B cell (primary cell): ENCODE data around the gene SLC2A13. TPM values are rescaled to one million over a fixed set of nuclear protein-coding genes. Genes with fewer than 3 reads are reported as not detected.
"Not testable (repeated sequence)": the region's sequence is repeated elsewhere in the genome, so short reads cannot be mapped to it uniquely, and the experiment has no call there.

Source experiments
- ATAC-seq: fragments of 200-7000 bp; cut with Tn5 transposase; one replicate; pipeline ENCODE4 v1.10.0; 2021; ENCODE audit warnings: low read depth, mild to moderate bottlenecking, moderate number of reproducible peaks, moderate library complexity
- CTCF ChIA-PET: fragments of 350-600 bp; sonication (Branson Sonifier 250); formaldehyde crosslinking; loops from one replicate; lab custom pipeline; 2021; ENCODE audit warnings: antibody characterized with exemption, inconsistent platforms; lab: Charles Lee
- POLR2A ChIA-PET: fragments of 350-600 bp; sonication (Branson Sonifier 250); formaldehyde crosslinking; loops from one replicate; lab custom pipeline; 2021; ENCODE audit warnings: antibody characterized with exemption; lab: Charles Lee
- DNase-seq: peaks from one replicate; pipeline ENCODE4 v3.0.0; 2013
- H2AFZ ChIP-seq: 2 replicates; pipeline ENCODE4 v1.6.1; 2012; ENCODE audit warnings: mild to moderate bottlenecking, low read depth, low read length; ENCODE audit not compliant: insufficient read depth, poor library complexity, severe bottlenecking
- H3K27ac ChIP-seq, 2 donors: 1 replicate in 1 of 2; 2 replicates in 1 of 2; pipeline ENCODE4 v1.5.1; 2012 to 2013; ENCODE audit warnings: low read length in 2 of 2, mild to moderate bottlenecking in 2 of 2, moderate library complexity in 1 of 2
- H3K27me3 ChIP-seq, 4 experiments: fragments of 200-600 bp in 1 of 4; sonication (generic) in 1 of 4; replicated peaks in 1 of 4; 1 replicate in 2 of 4; 2 replicates in 2 of 4; pipeline versions ENCODE4 v1.6.1 to v1.7.0; 2013 to 2016; ENCODE audit warnings: low read length in 3 of 4, mild to moderate bottlenecking in 2 of 4, mixed read lengths in 1 of 4, moderate library complexity in 1 of 4; ENCODE audit not compliant: insufficient read depth in 4 of 4, control insufficient read depth in 3 of 4; ENCODE audit errors: control extremely low read depth in 1 of 4
- H3K36me3 ChIP-seq, 2 experiments: replicated peaks in 1 of 2; 1 replicate in 1 of 2; 2 replicates in 1 of 2; pipeline versions ENCODE4 v1.6.1 to v1.7.1; 2013; ENCODE audit warnings: low read length in 1 of 2; ENCODE audit not compliant: insufficient read depth in 2 of 2, control insufficient read depth in 1 of 2; ENCODE audit errors: control extremely low read depth in 1 of 2, extremely low read depth in 1 of 2
- H3K4me1 ChIP-seq, 2 donors: fragments of 200-600 bp in 1 of 2; sonication (generic) in 1 of 2; 1 replicate in 1 of 2; 2 replicates in 1 of 2; pipeline versions ENCODE4 v1.5.1 to v1.6.1; 2013 to 2017; ENCODE audit warnings: low read length in 2 of 2; ENCODE audit not compliant: control insufficient read depth in 2 of 2, insufficient read depth in 2 of 2
- H3K4me2 ChIP-seq: replicated peaks from 2 replicates; pipeline ENCODE3; 2012; ENCODE audit warnings: mild to moderate bottlenecking, low read depth, low read length; ENCODE audit not compliant: poor library complexity, severe bottlenecking
- H3K4me3 ChIP-seq, 5 experiments: fragments of 200-600 bp in 1 of 5; sonication (generic) in 1 of 5; 1 replicate in 3 of 5; 2 replicates in 2 of 5; pipeline versions ENCODE4 v1.5.1 to v1.7.0; 2011 to 2016; ENCODE audit warnings: low read length in 4 of 5, mild to moderate bottlenecking in 4 of 5, low read depth in 2 of 5, control low read depth in 1 of 5, moderate library complexity in 1 of 5; ENCODE audit not compliant: insufficient read depth in 1 of 5; ENCODE audit errors: control extremely low read depth in 1 of 5, extremely low read depth in 1 of 5
- H3K79me2 ChIP-seq: fragments of 200-600 bp; sonication (generic); one replicate; pipeline ENCODE4 v1.6.0; 2016; ENCODE audit warnings: low read length; ENCODE audit not compliant: control insufficient read depth, insufficient read depth
- H3K9ac ChIP-seq: fragments of 200-600 bp; sonication (generic); 2 replicates; pipeline ENCODE4 v1.6.1; 2017; ENCODE audit warnings: mild to moderate bottlenecking, low read length, moderate library complexity
- H3K9me3 ChIP-seq, 3 donors: one replicate each; pipeline versions ENCODE4 v1.6.1 to v1.7.1; 2013; ENCODE audit warnings: low read length in 2 of 3; ENCODE audit not compliant: control insufficient read depth in 2 of 3, insufficient read depth in 1 of 3; ENCODE audit errors: control extremely low read depth in 1 of 3
- H4K20me1 ChIP-seq: 2 replicates; pipeline ENCODE4 v1.6.0; 2012; ENCODE audit warnings: mild to moderate bottlenecking, low read length; ENCODE audit not compliant: insufficient read depth, control insufficient read depth, poor library complexity, severe bottlenecking
- H3K27ac Mint-ChIP-seq: one replicate; pipeline ENCODE4 v1.8.0; 2021; ENCODE audit warnings: mixed read lengths
- H3K27me3 Mint-ChIP-seq: one replicate; pipeline ENCODE4 v1.8.0; 2021; ENCODE audit warnings: mixed read lengths
- H3K4me1 Mint-ChIP-seq: one replicate; pipeline ENCODE4 v1.8.0; 2021; ENCODE audit warnings: mixed read lengths
- H3K4me3 Mint-ChIP-seq: one replicate; pipeline ENCODE4 v1.8.0; 2021; ENCODE audit warnings: mixed read lengths
- H3K9me3 Mint-ChIP-seq: one replicate; pipeline ENCODE4 v1.8.0; 2022; ENCODE audit warnings: mixed read lengths; ENCODE audit not compliant: insufficient read depth
- EZH2 ChIP-seq: IDR thresholded peaks from 2 replicates; pipeline ENCODE4 v1.6.1; 2012; ENCODE audit warnings: borderline replicate concordance, low read depth, mild to moderate bottlenecking, moderate library complexity, low read length; ENCODE audit not compliant: insufficient read depth, poor library complexity, severe bottlenecking
- WGBS: methylation state at CpG from one replicate; pipeline ENCODE4 v1.1.5; 2013; ENCODE audit warnings: missing lambda C conversion rate; ENCODE audit not compliant: insufficient coverage; 5-methylcytosine and 5-hydroxymethylcytosine counted together
- intact Hi-C: fragments of 100-400 bp; cut with micrococcal nuclease; formaldehyde crosslinking; loops from one replicate; pipeline ENCODE4 v1.10.0; 2022
- polyA plus RNA-seq: library from polyadenylated mRNA; depleted of rRNA; stranded (reverse); fragments of >200 nt; gene quantifications from 2 replicates; pipeline ENCODE4 v1.2.3, GENCODE V29; 2012
- total RNA-seq, 2 donors: library from RNA; stranded (reverse); fragments of 120-200 nt in 1 of 2; gene quantifications; 1 replicate in 1 of 2; 2 replicates in 1 of 2; pipeline versions ENCODE4 v1.2.3 to v1.2.4, GENCODE V29; 2013 to 2022
- TF ChIP-seq, protein P1 (sequence below): fragments of 200-600 bp; IDR thresholded peaks from one replicate; pipeline ENCODE4 v1.8.0; 2022; ENCODE audit warnings: antibody characterized with exemption, mild to moderate bottlenecking

Gene SLC2A13
- total and polyA plus RNA-seq, 2 donors (not counting 1 experiment from before 2014, with no cell fraction given) = 2.1 to 8.6 TPM

DNA sequence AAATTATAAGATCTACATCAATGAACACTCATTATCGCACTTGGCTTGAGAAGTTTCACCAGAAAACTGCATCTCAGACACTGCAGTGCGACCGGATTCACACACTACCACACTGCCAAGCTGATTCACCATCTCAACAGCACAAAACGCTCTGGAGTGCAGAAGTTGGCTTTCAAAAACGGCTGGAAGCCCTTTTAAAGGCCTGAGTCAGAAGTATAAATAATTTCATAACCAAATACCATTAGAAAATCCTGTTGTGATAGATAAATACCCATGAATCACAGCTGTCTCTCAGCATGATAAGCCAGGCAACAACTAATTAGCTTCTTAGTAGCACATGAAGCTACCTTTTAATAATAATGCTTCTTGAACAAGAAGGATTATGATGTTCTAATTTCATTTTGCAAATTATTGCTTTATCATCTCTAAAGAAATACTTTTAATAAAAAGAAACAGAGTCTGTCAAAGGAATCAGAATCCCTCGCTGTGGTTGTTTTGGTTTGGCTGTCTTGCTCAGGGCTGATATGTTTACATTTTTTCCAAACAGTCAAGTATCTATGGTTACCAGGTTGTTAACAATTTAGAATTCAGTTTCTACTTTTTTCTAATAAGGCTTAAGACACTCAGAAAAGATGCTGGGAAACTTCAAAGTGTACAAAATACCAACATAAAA, 51.2 kb downstream of the SLC2A13 start:
- H3K4me1 Mint-ChIP-seq = no peaks in the 10 kb centered on the region

DNA sequence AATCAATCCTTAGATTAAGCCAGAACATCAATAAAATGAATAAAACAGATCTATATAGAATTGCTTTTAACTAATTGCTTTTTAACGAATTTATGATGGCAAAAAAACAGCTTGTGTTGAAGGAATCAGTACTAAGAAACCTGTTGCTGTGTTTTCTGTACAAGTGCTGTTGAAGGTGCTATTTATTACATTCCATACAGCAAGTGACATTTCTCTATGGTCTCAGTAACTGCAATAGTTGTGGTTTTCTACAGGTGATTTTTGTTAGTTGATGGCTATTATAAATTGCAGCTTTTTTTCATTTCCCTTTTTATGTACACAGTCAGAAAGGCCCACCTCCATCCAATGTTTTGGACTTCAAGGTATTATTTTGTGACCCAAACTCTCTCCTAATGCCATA, 56.6 kb downstream of the SLC2A13 start:
- no peaks in the 10 kb centered on the region for H3K4me1 Mint-ChIP-seq
- no peak overlapping the region for H3K9ac ChIP-seq
- DNase-seq (no peak), ATAC-seq (no peak)
- CTCF ChIA-PET = interaction anchor here (0.7 kb wide), 1 partner anchor 62 kb away, joined by 3 read pairs; no protein-coding TSS in a partner anchor
- H3K27ac ChIP-seq = no peak overlapping the region
- no peak overlapping the region for H3K27ac Mint-ChIP-seq
- no peak overlapping the region for H3K4me3 Mint-ChIP-seq
- H3K27me3 Mint-ChIP-seq = no peaks in the 10 kb centered on the region
- H3K4me3 ChIP-seq = no peak overlapping the region
- H3K36me3 ChIP-seq = no peaks in the 10 kb centered on the region
- no peaks in the 10 kb centered on the region for H3K27me3 ChIP-seq
- H3K4me1 ChIP-seq = no peaks in the 10 kb centered on the region
- intact Hi-C loops = no loop called here
- H3K79me2 ChIP-seq = no peaks in the 10 kb centered on the region
- H3K4me2 ChIP-seq = no peak overlapping the region
- no peaks in the 10 kb centered on the region for H4K20me1 ChIP-seq
- no peak overlapping the region for H2AFZ ChIP-seq
- TF ChIP-seq EZH2 = no peak
- TF ChIP-seq, protein P1, sequence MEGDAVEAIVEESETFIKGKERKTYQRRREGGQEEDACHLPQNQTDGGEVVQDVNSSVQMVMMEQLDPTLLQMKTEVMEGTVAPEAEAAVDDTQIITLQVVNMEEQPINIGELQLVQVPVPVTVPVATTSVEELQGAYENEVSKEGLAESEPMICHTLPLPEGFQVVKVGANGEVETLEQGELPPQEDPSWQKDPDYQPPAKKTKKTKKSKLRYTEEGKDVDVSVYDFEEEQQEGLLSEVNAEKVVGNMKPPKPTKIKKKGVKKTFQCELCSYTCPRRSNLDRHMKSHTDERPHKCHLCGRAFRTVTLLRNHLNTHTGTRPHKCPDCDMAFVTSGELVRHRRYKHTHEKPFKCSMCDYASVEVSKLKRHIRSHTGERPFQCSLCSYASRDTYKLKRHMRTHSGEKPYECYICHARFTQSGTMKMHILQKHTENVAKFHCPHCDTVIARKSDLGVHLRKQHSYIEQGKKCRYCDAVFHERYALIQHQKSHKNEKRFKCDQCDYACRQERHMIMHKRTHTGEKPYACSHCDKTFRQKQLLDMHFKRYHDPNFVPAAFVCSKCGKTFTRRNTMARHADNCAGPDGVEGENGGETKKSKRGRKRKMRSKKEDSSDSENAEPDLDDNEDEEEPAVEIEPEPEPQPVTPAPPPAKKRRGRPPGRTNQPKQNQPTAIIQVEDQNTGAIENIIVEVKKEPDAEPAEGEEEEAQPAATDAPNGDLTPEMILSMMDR = no peak
- H3K9me3 ChIP-seq = no peaks in the 10 kb centered on the region
- H3K9me3 Mint-ChIP-seq = no peaks in the 10 kb centered on the region
- WGBS = no CpG with 5 or more reads among the region's 1 CpG
- POLR2A ChIA-PET = no interaction called here

More for the DNA sequence above, 51.2 kb downstream of the SLC2A13 start:
- ChIA-PET CTCF (no interaction called here), POLR2A (no interaction called here)
- WGBS = 100% methylated on average over 2 of the region's 6 CpGs
- no peak for TF ChIP-seq EZH2
- TF ChIP-seq, protein P1 = no peak
- H2AFZ ChIP-seq = no peak overlapping the region
- ATAC-seq (no peak), DNase-seq (no peak)
- H3K9me3 Mint-ChIP-seq = no peaks in the 10 kb centered on the region
- H3K79me2 ChIP-seq = no peaks in the 10 kb centered on the region
- H3K4me2 ChIP-seq = no peak overlapping the region
- H3K36me3 ChIP-seq = no peaks in the 10 kb centered on the region
- intact Hi-C loops = no loop called here
- H3K9me3 ChIP-seq = no peaks in the 10 kb centered on the region
- H3K4me1 ChIP-seq = no peaks in the 10 kb centered on the region
- no peaks in the 10 kb centered on the region for H3K27me3 ChIP-seq
- no peaks in the 10 kb centered on the region for H3K27me3 Mint-ChIP-seq
- no peak overlapping the region for H3K27ac ChIP-seq
- H3K27ac Mint-ChIP-seq = no peak overlapping the region
- no peak overlapping the region for H3K4me3 Mint-ChIP-seq
- H3K4me3 ChIP-seq = no peak overlapping the region
- no peaks in the 10 kb centered on the region for H4K20me1 ChIP-seq
- no peak overlapping the region for H3K9ac ChIP-seq

DNA sequence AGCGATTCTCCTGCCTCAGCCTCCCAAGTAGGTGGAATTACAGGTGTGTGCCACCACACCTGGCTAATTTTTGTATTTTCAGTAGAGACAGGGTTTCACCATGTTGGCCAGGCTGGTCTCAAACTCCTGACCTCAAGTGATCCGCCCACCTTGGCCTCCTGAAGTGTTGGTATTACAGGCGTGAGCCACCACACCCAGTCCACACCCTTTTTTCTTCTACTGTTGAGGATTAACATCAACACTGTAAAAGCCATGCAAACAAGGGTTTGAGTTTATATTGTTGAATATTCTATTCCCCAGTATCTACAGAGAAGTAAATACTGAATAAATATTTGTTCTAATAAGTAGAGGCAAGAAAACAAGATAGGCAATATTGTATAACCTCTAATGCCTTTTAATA, 58.9 kb downstream of the SLC2A13 start:
- H3K9me3 ChIP-seq, H2AFZ ChIP-seq, DNase-seq, H3K27me3 ChIP-seq, H4K20me1 ChIP-seq, H3K27ac ChIP-seq, H3K4me2 ChIP-seq, H3K36me3 ChIP-seq, H3K4me3 Mint-ChIP-seq, CTCF ChIA-PET, H3K9ac ChIP-seq, intact Hi-C loops, H3K79me2 ChIP-seq, H3K27me3 Mint-ChIP-seq, H3K4me3 ChIP-seq, POLR2A ChIA-PET, H3K27ac Mint-ChIP-seq, ATAC-seq, H3K4me1 ChIP-seq, H3K9me3 Mint-ChIP-seq, H3K4me1 Mint-ChIP-seq: not testable (repeated sequence)
- WGBS = 100% methylated on average over 1 of the region's 3 CpGs
